ENCODE measurements around the gene NANOGP8.
A peak's percentile ranks its signal among the peaks of the same experiment; 100 is the strongest.
"Not testable (repeated sequence)": the region's sequence is repeated elsewhere in the genome, so short reads cannot be mapped to it uniquely, and the experiment has no call there.

The NANOGP8 gene

GRCh38 chr15:35092311-35092710 lies 7.2 kb upstream of the NANOGP8 start:
- no peak for DNase-seq

- DNase-seq: no peak
Observed at GRCh38 chr15:35090104-35090807, 5.2 kb upstream of the NANOGP8 start.

DNA sequence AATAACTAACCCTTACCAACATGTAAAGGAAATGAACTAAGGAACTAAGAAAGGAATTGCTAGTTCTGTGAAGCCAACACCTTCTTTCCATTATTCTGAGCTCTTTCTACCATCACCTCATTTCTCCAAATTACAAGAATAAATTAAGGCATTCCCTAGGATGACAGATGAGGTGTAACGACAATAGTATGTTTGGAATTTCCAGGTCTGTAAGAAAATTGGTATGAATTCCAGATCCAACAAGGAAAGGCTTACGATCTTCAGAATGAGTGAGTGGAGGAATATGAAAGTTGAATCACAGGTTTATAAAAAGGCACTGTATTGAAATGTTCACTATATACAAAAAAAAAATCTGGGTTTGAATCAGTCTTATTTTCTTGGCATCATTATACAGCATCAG lies 4.5 kb upstream of the NANOGP8 start:
- DNase-seq: no peak

DNA sequence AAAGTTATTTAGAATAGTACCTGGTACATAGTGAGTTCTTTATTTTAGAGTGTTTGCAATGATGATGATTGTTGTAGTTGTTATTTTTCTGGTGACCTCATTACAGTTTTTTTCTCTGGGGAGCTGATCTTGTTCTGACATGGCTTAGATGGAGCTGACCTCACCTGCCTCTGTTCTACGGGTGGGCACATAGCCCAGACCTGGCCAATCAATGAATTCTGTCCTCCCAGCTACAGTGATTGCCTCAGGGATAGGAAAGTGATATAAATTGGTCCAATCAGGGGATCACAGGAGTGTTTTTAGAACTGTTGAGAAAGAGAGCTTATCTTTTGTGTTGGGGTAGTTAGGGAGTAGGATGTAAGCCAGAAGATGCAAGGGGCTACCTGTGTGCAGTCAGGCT lies 3.2 kb upstream of the NANOGP8 start:
- DNase-seq: no peak

GRCh38 chr15:35087759-35088158 lies 2.7 kb upstream of the NANOGP8 start:
- no peak for DNase-seq

DNA sequence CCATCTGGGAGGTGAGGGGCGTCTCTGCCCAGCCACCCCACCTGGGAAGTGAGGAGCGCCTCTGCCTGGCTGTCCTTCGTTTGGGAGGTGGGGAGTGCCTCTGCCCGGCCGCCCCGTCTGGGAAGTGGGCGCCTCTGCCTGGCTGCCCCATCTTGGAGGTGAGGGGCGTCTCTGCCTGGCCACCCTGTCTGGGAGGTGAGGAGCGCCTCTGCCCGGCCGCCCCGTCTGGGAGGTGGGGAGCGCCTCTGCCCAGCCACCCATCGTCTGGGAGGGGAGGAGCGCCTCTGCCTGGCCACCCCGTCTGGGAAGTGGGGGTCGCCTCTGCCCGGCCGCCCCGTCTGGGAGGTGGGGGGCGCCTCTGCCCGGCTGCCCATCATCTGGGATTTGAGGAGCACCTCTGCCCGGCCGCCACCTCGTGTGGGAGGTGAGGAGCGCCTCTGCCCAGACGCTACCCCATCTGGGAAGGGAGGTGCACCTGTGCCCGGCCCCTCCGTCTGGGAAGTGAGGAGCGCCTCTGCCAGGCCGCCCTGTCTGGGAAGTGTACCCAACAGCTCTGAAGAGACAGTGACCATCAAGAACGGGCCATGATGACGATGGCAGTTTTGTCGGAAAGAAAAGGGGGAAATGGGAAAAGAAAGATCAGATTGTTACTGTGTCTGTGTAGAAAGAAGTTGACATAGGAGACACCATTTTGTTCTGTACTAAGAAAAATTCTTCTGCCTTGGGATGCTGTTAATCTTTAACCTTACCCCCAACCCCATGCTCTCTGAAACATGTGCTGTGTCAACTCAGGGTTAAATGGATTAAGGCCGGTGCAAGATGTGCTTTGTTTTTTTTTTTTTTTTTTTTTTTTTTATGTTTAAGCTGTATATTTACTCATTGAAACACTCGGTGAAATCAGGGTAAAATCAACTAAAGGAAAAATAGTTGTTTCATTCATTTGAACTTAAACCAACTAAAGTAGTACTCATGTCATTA lies 2.4 kb downstream of the NANOGP8 start:
- DNase-seq: not testable (repeated sequence)

DNA sequence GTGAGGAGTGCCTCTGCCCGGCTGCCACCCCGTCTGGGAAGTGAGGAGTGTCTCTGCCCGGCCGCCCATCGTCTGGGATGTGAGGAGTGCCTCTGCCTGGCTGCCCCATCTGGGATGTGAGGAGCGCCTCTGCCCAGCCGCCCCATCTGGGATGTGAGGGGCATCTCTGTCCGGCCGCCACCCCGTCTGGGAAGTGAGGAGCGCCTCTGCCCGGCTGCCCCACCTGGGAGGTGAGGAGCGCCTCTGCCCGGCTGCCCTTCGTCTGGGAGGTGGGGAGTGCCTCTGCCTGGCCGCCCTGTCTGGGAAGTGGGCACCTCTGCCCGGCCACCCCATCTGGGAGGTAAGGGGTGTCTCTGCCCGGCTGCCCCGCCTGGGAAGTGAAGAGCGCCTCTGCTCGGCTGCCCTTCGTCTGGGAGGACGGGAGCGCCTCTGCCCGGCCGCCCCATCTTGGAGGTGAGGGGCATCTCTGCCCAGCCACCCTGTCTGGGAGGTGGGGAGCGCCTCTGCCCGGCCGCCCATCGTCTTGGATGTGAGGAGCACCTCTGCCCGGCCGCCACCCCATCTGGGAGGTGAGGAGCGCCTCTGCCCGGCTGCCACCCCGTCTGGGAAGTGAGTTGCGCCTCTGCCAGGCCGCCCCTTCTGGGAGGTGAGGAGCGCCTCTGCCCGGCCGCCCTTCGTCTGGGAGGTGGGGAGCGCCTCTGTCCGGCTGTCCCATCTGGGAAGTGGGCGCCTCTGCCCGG lies 3.3 kb downstream of the NANOGP8 start:
- not testable (repeated sequence) for DNase-seq

- no peak for DNase-seq
Observed at GRCh38 chr15:35080226-35080625, 4.9 kb downstream of the NANOGP8 start.

GRCh38 chr15:35078221-35078915 lies 6.7 kb downstream of the NANOGP8 start:
- DNase-seq: peak; percentile 1

DNA sequence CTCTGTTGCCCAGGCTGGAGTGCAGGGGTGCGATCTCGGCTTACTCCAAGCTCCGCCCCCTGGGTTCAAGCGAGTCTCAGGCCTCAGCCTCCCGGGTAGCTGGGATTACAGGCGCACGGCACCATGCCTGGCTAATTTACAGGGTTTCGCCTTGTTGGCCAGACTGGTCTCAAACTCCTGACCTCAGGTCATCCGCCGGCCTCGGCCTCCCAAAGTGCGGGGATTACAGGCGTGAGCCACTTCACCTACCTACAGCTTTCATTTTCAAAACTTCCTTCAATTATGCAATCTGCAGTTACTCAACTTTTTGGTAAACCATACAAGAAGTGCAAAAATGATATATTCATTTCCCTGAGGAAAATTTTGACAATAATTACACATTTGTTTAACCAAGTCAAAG lies 14.0 kb downstream of the NANOGP8 start:
- no peak for DNase-seq

- no peak for DNase-seq
Observed at GRCh38 chr15:35068846-35069475, 16.1 kb downstream of the NANOGP8 start.

DNA sequence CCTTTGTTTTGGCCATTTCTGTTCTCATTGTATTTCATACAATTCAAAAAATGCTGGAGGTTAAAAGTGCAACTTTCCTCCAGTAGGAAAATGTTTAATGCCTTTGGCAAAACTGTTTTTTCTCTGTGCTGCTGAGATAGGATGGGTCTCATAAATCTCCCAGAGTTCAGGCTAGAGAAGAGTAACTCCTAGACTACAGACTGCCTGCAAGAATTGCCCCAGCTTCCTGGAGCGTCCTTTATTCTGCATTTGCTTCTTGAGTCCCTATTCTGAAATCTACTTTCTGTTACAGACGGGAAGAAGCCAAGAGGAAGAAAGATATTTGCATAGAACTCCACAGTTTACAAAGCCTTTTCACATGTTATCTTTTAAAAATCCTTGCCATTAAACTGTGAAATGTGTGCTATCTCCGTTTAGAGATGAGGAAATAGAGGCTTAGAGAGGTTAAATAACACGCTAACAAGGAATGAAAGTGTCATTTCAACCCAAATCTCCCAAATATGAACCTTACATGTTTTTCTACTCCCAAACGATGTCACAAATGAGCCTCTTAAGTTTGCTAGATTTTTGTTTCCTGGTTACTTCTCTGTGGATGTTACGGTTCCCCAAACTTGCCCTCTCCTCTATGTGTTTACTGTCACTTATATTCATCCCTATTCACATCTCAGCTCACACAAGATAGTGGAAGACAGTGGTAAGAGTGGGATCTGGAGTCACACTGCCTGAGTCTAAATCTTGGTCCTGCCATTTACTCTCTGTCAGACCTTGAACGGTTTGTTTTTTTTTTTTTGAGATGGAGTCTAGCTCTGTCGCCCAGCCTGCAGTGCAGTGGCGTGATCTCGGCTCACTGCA lies 17.4 kb downstream of the NANOGP8 start:
- no peak for DNase-seq

- no peak for DNase-seq
Observed at GRCh38 chr15:35066094-35066493, 19.0 kb downstream of the NANOGP8 start.

DNA sequence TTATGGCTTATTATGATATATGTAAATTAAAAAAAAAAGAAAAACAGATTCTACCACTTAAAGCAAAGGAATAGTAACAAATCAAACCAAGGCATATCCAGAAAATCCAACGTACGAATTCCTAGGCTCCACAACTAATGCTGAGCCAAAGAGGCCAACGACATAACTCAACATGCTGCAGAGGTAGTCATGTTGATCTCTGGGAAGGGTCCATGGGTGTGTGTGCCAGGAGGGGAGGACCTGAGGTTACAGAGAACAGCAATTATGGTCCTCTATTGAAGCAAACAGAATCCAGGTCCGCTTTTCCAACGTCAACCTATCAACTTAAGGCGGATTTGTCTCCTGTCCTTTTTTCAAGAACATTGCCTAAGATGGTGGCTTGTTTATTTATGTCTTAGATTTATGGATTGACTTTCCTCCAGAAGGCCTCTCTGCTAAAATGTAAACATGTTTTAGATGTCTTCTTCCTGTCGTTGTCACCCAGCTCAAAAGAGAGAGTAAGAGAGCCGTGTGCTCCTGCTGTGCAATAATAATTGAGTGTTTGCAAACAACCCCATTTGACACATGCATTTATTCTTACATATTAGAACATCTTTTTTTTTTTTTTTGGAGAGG lies 20.4 kb downstream of the NANOGP8 start:
- no peak for DNase-seq

- no peak for DNase-seq
Observed at GRCh38 chr15:35062738-35063099, 22.4 kb downstream of the NANOGP8 start.

DNA sequence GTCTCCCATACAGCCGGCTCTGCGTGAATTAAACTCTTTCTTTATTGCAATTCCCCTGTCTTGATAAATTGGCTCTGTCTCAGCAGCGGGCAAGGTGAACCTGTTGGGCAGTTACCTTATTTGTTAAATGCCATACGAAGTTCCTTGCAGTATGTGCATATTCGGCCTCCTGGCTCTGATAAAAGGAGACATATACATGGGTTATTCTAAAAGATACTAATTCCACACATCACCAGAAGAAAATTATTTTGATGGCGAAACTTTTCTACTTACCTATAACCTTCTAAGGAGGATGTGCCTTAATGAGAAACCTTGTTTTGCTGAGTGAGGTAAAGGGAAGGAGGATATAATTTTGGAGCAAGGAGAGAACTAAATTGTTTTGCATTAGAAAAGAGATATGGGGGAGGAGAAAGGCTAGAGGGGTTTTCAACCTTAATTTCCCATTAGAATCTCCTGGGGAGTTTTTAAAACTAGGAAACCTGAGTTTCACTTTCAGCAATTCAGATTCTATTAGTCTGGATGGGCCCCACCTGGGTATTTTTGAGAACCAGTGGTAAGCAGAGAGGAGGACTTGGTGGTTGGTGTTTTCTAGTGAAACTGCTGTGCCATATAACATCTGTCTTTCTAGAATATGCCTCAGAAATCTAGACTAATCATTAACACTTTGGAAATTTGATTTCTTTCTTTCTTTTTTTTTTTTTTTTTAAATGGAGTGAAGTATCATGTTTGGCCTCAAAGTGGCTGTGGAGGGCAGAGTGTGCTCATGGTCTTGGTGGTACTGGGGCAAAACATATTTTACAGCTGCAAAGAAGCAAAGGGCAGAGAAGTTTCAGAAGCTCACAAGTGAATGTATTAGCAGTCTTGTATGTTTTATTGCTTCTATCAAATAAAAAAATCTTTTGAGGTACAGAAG lies 23.0 kb downstream of the NANOGP8 start:
- DNase-seq: no peak

GRCh38 chr15:35061161-35061824 lies 23.8 kb downstream of the NANOGP8 start:
- no peak for DNase-seq

DNA sequence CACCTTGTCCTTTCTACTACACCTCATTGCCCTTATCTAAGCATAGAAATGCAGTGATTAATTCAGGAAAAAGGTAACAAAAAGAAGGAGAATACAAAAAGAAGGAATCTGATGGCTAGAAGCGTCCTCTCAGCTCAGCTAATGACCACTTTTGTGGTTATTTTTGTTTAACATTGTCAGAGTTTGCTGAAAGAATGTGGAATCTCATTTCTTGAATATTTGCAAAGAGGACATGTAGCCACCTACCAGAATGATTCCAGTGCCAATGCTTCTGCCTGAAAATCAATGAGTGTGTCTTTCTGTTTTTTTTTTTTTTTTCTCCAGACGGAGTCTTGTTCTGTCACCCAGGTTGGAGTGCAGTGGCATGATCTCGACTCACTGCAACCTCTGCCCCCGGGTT lies 24.5 kb downstream of the NANOGP8 start:
- DNase-seq: no peak

DNA sequence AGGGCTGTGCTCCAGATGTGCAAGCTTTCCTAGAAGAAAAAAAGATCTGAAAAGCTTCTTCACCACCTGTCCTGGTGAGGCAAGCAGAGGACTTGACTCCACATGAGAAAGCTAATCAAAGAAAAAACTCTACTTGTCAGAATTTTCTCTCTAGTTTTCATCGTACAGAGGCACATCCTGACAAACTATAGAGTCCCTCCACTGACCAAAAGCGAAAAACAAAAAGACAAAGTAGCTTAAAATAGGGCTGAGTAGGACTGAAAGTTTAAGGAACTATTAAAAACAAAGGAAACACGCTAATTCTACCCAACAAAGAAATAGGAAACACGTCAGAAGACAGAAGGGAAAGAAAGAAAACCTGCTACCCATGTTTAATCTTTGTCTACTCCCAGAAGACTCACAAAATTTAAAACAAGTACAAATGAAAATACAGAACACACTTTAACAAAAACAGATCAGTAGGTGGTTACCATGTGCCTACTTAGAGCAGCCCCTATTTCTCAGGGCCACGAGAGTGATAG lies 26.5 kb downstream of the NANOGP8 start:
- no peak for DNase-seq
